Stimulated activated CD8-positive, alpha-beta memory T cell treated with anti-CD3 and anti-CD28 coated beads, Interleukin-2, amount 100 ng/mL, for 1 hour (primary cell): Measurements from ENCODE around the gene GORASP2.

Experiments
- DNase-seq, 2 donors: peaks; one replicate each; pipeline ENCODE4 v3.0.0-alpha.2; 2020; ENCODE audit warnings: low read depth in 2 of 2

Gene GORASP2

GRCh38 chr2:170997893-170998597, 69.0 kb downstream of the GORASP2 start:
- DNase-seq: no peak

GRCh38 chr2:170999654-171000053, 70.6 kb downstream of the GORASP2 start:
- no peak for DNase-seq

GRCh38 chr2:171004363-171004762, 75.3 kb downstream of the GORASP2 start:
- DNase-seq: no peak

GRCh38 chr2:171004833-171005232, 75.8 kb downstream of the GORASP2 start:
- no peak for DNase-seq

GRCh38 chr2:171008550-171009205, 79.6 kb downstream of the GORASP2 start:
- DNase-seq: no peak

GRCh38 chr2:171009386-171009785, 80.3 kb downstream of the GORASP2 start:
- no peak for DNase-seq

GRCh38 chr2:171013851-171014250, 84.8 kb downstream of the GORASP2 start:
- no peak for DNase-seq

GRCh38 chr2:171016125-171016524, 87.1 kb downstream of the GORASP2 start:
- no peak for DNase-seq
